GM18951 (cell line): Measurements from ENCODE around the gene SHFL.

Source experiments
- POLR2A ChIP-seq: IDR thresholded peaks from 4 replicates; pipeline ENCODE4 v1.6.1; 2011; ENCODE audit warnings: mild to moderate bottlenecking; ENCODE audit not compliant: insufficient read length, insufficient read depth; ENCODE audit errors: extremely low read depth
- in situ Hi-C: fragments of 300-500 bp; cut with MboI; formaldehyde crosslinking; loops from one replicate; pipeline ENCODE4 v1.12.0; 2022; ENCODE audit warnings: low sequenced_read_pairs, mixed read lengths, inconsistent platforms; ENCODE audit not compliant: unreplicated experiment

The SHFL gene

GRCh38 chr19:10116085-10116865 is 30.2 kb downstream of the SHFL start:
- in situ Hi-C loops: no loop called here
- peak; percentile 26 for TF ChIP-seq POLR2A

GRCh38 chr19:10116866-10117616 is 30.9 kb downstream of the SHFL start:
- in situ Hi-C loops: no loop called here
- no peak for TF ChIP-seq POLR2A

GRCh38 chr19:10118960-10119359 is 32.8 kb downstream of the SHFL start:
- no peak for TF ChIP-seq POLR2A
- in situ Hi-C loops: no loop called here

GRCh38 chr19:10120538-10121189 is 34.5 kb downstream of the SHFL start:
- in situ Hi-C loops: no loop called here
- no peak for TF ChIP-seq POLR2A

GRCh38 chr19:10122045-10122444 is 35.9 kb downstream of the SHFL start:
- TF ChIP-seq POLR2A: no peak
- in situ Hi-C loops: no loop called here

GRCh38 chr19:10124429-10124828 is 38.3 kb downstream of the SHFL start:
- no peak for TF ChIP-seq POLR2A
- in situ Hi-C loops: no loop called here

GRCh38 chr19:10126213-10126639 is 40.1 kb downstream of the SHFL start:
- in situ Hi-C loops: no loop called here

GRCh38 chr19:10132905-10133304 is 46.8 kb downstream of the SHFL start:
- TF ChIP-seq POLR2A: no peak
- in situ Hi-C loops: no loop called here

More at GRCh38 chr19:10126213-10126639, 40.1 kb downstream of the SHFL start:
- TF ChIP-seq POLR2A: no peak

GRCh38 chr19:10133596-10133995 is 47.5 kb downstream of the SHFL start:
- in situ Hi-C loops: no loop called here

GRCh38 chr19:10134040-10134439 is 47.9 kb downstream of the SHFL start:
- in situ Hi-C loops: no loop called here
- TF ChIP-seq POLR2A: no peak

More at GRCh38 chr19:10133596-10133995, 47.5 kb downstream of the SHFL start:
- no peak for TF ChIP-seq POLR2A

- TF ChIP-seq POLR2A: no peak
- in situ Hi-C loops: no loop called here
Measured at GRCh38 chr19:10135551-10136334, 49.6 kb downstream of the SHFL start.

GRCh38 chr19:10136936-10137335 is 50.8 kb downstream of the SHFL start:
- in situ Hi-C loops: no loop called here
- TF ChIP-seq POLR2A: no peak
